RKO (cell line): ENCODE data around the gene FRMD3.

Experiments used
- DNase-seq: peaks from one replicate; pipeline ENCODE4 v3.0.0-alpha.2; 2016; ENCODE audit warnings: low spot score

Gene FRMD3

DNA sequence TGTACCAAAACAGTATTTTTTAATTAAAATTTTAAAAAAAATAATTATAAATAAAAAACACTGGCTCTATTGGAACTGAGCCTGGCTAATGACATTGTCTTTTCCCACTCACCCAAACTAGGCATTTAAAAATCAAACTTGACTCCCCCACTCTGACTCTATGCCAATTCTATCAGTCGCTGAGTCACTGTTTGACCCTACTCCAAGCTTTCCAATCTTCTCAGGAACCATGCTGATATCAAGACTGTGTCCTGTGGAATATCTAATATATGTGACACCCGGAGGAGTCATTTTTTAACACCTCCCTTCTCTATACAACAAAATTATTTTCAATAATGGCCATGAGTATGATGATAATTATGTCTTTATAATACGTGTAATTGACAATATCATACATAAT lies 303.7 kb downstream of the FRMD3 start:
- DNase-seq = no peak

DNA sequence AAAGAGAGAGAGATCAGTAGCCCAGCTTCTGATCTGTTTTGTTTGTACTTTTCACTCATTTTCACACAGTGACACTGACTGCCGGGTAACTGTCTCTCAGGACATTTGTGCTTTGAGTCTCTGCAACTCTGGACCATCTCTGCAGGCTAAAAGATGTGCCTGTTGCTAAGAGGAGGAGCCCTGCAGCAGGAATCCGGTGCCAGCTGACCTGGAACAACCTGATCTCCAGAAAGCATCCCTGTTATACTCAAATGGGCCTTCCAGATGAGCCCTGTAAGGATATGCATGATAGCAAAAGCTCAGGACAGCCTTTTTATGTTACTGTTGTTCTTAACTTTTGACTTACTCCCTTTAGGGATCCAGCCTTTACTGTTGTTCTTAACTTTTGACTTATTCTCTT lies 304.6 kb downstream of the FRMD3 start:
- no peak for DNase-seq

DNA sequence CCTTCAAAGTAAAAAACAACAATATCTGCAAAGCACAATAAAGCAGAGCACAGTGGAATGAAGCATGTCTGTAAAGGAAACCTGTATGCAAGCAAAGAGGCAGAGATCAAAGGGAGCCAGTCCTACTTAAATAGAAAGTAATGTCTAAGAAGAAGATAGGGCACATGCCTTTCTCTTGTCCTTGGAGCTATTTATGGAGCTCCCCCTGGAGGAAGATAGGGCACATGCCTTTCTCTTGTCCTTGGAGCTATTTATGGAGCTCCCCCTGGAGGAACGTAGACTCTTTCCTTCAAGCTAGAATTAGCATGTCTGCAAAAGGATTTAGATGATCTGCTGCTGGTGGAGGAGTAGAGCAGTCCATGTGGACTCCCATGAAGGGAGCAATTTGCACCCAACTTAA lies 307.2 kb downstream of the FRMD3 start:
- no peak for DNase-seq

DNA sequence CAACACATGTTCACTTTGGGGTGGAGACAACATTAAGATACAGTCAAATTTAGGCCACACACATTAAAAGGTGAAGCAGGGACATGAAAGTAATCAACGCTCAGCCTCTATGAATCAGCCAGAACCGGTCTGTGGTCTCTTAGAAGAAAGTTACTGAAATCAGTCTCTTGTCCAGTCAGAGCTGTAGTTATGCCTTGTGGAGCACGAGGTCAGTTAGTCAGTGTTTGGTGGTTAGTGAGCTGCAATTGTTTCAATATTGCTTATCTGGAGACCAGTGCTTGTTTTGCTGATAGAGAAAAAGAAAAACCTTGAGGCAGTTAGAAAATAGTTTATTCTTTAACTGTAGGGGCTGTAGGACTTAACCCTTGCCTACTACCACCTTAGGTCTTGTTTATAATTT lies 317.5 kb downstream of the FRMD3 start:
- DNase-seq = peak; percentile 62

DNA sequence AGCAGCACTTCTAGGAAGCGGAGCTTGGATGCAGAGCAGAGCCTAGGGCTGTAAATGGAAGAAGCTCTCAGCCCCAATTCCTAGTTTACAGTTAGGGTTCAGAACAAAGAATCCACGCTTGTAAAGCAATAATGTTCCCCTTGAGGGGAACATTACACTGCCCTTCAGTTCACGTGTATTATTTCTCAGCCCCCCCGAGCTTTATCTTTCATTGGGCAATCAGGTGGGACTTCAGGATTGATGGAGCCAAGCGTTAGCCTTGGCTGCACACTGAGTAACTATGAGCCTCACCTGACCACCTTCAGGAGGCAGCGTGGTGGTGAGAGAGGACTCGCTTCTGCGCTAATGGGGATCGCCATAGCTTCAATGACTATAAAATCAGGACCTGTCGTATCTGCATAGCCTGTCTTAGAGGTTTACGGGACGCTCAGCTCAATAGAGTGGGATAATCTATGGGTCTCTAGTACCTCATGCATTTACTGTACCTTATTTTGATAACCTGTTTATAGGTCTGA lies 318.2 kb downstream of the FRMD3 start:
- DNase-seq = no peak

DNA sequence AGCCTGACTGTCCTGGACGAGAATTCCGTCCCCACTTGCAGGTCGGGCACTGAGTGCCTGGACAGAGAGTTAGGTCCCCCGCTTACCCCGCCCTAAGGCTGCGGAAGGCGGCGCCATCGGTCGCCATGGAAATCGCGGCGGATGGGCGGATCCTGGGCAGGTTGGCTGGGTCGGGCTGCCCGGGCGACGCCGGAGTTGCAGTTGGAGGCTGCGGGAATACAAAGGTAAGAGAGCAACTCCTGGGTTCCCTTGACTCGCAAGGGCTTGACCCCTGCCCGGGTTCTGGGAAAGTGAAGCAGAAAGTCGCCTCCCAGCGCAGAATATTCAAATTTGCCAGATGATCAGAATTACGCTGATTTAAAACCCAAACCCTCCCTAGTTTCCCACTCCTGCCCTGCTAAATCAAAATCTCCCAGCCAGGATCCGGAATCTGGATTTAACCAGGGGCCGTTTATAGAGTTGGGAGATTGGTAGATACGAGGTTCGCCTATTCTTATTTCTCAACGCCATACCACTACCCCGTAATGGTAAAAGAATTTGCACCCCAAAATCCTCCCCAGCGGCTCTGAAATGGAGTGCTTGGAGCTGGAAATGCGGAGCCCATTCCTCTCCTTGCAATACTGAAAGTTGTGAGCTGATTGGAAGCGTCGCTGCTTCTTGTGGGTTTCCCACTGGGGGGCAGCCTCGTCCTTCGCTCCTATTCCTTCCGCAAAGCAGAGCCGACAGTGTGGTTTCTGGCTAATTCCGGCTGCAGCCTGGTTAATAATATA lies 318.9 kb downstream of the FRMD3 start:
- peak; percentile 33 for DNase-seq

DNA sequence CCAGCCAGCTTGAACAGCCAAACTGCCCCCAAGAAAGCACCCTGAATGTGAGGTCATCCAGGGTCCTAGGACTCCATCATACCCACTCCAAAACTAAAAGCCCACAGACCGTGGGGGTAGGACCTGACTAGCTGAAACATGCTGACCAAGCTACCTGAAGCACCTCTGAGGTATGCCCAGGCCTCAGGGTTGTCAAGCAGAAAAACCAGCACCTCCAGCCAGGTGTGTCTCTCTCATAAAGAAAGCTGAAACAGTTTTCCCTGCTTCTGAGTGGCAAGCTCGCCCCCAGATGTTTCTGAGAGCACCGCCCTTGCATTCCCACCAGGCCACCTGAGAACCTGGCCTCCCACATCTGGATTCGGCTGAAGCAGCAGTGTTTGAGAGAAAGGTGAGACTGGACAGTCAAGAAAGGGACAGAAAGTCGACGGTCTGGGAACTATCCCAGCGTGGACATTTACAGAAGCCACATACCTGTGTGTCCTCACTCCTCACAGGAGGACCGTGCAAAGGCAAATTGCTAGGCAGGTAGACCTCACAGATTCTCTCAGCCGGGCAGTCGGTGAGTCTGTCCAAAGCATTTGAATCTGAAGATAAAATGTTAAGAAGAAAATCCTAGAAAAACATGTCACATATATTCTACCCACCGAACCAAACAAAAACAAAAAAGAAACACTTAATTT lies 319.6 kb downstream of the FRMD3 start:
- no peak for DNase-seq

DNA sequence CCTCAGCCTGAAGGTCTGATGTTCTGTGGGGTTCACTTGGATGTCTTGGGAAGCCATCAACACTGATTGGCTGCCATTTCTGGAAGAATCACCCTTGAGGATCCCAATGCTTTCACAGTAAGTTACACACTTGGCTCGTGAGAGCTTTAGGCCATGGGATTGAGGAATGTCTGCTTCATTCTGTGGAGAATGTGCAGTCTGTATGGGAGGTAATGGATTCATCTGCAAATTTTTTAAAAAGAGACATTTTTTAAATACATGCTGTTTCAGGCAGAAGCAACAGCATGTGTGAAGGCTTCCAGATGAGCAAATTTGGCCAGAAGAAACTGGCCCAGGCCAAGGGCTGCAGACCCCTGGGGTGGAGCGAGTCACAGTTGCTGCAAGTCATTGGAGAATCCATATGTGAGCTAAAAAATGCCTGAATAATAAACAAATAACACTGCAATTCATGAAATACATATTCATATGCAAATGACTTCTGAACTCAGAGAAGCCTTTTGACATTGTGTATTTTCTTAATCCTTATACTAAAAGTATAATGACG lies 328.9 kb downstream of the FRMD3 start:
- DNase-seq = no peak

DNA sequence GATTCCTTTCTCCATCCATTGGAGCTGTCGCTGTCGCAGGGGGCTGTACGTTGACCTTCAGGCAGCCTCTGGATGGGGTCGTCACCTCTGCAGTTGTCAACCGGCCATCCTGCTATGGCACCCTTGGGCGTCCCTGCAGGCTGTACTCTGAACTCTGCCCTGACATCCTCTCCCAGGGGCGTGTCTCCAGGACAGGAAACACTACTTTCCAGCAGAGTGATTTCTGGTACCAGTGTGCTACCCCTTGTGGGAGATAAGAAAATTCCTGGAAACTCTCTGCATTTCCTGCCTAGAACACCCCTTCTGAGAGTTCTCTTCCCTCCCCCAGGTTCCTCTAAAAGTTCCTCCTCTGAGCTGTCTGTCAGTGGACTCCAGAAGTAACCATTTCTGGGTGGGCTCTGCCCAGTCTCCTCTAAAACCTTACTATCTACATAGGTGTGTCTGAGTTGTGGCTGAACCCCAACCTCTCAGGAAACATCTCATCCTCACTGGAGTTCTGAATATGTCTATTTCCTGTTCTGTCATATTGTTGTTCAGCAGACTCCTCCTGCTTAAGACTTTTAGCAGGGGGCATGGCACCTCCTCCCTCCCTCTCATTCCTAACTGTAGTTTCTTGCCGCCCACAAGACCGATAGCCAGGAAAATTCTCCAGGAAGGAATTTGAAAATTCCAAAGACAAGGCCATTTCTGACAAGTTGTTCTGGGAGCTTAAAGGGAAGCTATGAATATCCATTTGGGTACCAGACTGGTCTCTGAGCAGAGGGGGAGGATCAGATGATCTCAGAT lies 329.9 kb downstream of the FRMD3 start:
- no peak for DNase-seq

DNA sequence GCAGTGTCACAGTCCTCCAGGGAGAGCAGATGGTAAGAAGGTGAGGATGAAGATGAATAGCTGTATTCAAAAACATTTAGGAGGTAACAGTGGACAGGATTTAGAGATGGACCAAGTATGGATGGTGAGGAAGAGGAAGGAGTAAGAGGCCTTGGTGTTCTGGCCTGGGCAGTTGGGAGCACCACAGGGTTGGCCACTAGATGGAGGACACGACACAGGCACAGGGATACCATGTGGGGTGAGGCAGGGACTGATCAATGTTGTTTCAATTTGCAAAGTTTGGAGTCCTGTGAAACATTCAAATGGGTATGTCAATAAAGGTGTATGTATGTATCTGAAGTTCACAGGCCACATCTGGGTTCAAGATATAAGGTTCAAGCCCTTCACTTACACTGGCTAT lies 334.2 kb downstream of the FRMD3 start:
- DNase-seq = no peak

DNA sequence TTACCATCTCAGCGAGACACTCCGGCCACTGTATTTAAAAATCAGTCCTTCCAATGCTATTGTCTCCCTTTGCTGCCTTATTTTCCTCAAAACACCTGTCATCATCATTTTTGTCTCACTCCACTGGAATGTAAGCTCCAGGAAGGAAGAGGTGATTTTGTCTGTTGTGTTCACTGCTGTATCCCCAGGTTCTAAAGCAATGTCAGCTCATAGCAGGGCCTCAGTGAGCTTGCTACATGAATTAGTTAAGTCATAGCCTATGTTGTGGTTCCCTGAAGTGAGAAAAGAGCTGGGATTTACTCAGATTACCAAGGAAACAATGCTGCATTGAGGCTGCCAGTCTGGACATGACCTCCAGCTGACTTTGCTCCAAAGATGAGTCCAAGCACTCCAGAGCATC lies 337.7 kb downstream of the FRMD3 start:
- DNase-seq = no peak

DNA sequence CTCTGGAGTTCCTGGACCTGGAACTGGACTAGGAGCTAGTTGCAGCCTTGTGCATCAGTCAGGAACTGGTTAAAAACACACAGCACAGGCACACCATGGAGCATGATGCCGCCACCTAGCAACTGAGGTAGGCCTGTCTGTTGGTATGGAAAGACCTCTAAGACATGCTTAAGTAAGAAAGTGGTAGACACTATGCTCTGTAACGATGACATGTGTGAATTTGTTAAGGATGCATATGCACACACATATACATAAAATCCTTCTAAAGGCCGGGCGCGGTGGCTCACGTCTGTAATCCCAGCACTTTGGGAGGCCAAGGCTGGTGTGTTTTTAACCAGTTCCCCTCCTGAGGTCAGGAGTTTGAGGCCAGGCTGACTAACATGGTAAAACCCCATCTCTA lies 338.4 kb downstream of the FRMD3 start:
- no peak for DNase-seq

DNA sequence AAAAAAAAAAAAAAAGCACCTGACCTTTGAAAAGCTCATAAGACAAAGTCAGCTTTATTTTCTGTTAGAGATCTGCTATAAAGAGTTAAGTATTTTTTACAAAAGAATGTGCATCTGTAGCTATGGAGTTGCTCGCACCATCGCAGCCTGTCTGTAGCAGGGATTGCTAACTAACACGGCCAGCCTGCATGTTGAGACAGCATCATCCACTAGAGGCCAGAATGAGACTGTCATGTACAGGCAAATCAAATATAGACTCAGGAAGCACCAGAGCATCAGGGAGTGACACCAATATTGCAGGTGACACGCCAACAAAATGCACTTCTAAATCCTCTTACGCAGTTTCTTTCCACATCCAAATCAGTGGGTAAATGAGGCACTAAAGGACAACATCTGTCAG lies 339.0 kb downstream of the FRMD3 start:
- peak; percentile 48 for DNase-seq

DNA sequence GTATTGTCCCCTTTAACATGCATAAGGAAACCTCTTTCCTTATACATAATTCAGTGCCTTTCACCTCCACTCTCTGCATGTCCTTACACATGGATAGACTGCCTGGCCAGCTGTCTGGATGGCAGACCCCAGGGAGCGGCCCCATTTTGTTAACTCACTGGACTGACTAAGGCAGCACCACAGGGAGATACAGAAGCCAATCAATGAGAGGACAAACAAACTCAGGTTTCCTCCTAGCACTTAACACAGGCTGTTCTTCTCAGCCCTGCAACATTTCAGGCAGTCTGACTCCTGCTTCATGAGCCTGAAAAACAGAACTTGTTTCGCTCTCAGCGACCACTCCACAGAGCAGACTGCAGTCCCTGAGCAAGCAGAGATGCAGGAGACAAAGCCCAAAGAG lies 339.8 kb downstream of the FRMD3 start:
- DNase-seq = no peak

DNA sequence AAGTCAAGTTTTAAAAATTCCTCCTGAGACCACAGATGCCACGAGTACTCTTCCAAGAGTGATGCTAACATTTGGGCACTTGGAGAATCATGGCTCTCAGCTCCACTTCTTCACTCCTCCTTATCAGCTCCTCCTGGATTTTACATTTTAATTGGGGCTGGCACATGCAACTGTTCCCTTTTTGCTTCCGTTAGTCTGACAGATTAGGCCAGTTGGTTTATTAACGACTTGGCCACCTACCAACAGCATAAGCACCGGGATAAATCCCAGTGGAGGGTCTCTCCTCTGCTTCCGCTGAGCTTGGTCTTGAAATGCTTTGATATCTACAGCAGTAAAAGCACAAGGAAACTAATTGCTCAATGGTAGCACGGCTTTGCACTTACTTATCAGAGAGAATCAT lies 340.6 kb downstream of the FRMD3 start:
- no peak for DNase-seq

DNA sequence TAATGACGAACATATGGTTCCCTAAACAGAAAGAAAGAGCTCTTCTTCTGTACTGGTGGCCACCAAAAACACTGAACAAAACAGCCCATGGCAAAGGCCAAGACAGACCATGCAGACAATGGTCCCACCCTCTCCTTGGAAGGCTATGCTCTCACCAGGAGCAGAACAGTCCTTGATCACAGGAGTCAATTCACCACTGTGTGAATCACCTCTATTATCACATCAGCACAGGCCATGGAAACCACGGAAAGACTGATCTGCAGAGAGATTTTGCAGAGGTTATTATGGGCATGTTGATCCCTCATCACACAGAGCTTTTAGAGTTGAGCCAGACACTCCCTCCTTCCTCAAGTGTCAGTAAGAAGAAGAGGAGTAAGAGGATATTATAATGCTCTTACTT lies 341.3 kb downstream of the FRMD3 start:
- no peak for DNase-seq
